Karpas-422 (cell line): ENCODE data around the gene DIP2B. TPM values are rescaled to one million over a fixed set of nuclear protein-coding genes. Genes with fewer than 3 reads are reported as not detected.
A peak's percentile ranks its signal among the peaks of the same experiment; 100 is the strongest.
"Not testable (repeated sequence)": the region's sequence is repeated elsewhere in the genome, so short reads cannot be mapped to it uniquely, and the experiment has no call there.

Experiments
- DNase-seq: peaks from one replicate; pipeline ENCODE4 v3.0.0-alpha.2; 2015
- H2AFZ ChIP-seq: fragments of 200-600 bp; sonication (generic); 2 replicates; pipeline ENCODE4 v1.6.1; 2014; ENCODE audit warnings: antibody characterized with exemption, low read length, mixed read lengths
- H3K27ac ChIP-seq: fragments of 200-600 bp; sonication (generic); 2 replicates; pipeline ENCODE4 v1.5.1; 2014; ENCODE audit warnings: mild to moderate bottlenecking, low read length, moderate library complexity
- H3K27me3 ChIP-seq: fragments of 200-600 bp; sonication (generic); 2 replicates; pipeline ENCODE4 v1.6.1; 2014; ENCODE audit warnings: low read length, mixed read lengths
- H3K36me3 ChIP-seq: fragments of 200-600 bp; sonication (generic); 2 replicates; pipeline ENCODE4 v1.6.1; 2014; ENCODE audit warnings: low read length, mixed read lengths; ENCODE audit not compliant: insufficient read depth
- H3K4me1 ChIP-seq: fragments of 200-600 bp; sonication (generic); 2 replicates; pipeline ENCODE4 v1.6.1; 2014; ENCODE audit warnings: mild to moderate bottlenecking, low read length, mixed read lengths
- H3K4me2 ChIP-seq: fragments of 200-600 bp; sonication (generic); 2 replicates; pipeline ENCODE4 v1.6.1; 2014; ENCODE audit warnings: low read length, low read depth, mild to moderate bottlenecking; ENCODE audit not compliant: poor library complexity, severe bottlenecking
- H3K4me3 ChIP-seq: fragments of 200-600 bp; sonication (generic); 2 replicates; pipeline ENCODE4 v1.5.1; 2014; ENCODE audit warnings: mild to moderate bottlenecking, antibody characterized with exemption, low read length, mixed read lengths
- H3K79me2 ChIP-seq: fragments of 200-600 bp; sonication (generic); 2 replicates; pipeline ENCODE4 v1.6.1; 2014; ENCODE audit warnings: mild to moderate bottlenecking, low read length, mixed read lengths
- H3K9ac ChIP-seq: fragments of 200-600 bp; sonication (generic); 2 replicates; pipeline ENCODE4 v1.6.0; 2014; ENCODE audit warnings: low read length
- H3K9me2 ChIP-seq: fragments of 200-600 bp; sonication (generic), shearing (Covaris generic); replicated peaks from 2 replicates; pipeline ENCODE4 v1.6.0; 2014; ENCODE audit warnings: mild to moderate bottlenecking, low read length, moderate library complexity; ENCODE audit not compliant: insufficient read depth
- H3K9me3 ChIP-seq: fragments of 300-700, 200-600 bp; sonication (generic); 2 replicates; pipeline ENCODE4 v1.6.1; 2014; ENCODE audit warnings: low read length, mixed read lengths
- H4K20me1 ChIP-seq: fragments of 200-600 bp; sonication (generic); 2 replicates; pipeline ENCODE4 v1.6.1; 2014; ENCODE audit warnings: mild to moderate bottlenecking, antibody characterized with exemption, low read length, low read depth; ENCODE audit not compliant: insufficient read depth
- total RNA-seq: library from RNA; depleted of rRNA; stranded (reverse); fragments of >200 nt; shearing (Covaris generic); gene quantifications from 2 replicates; pipeline ENCODE4 v1.2.3, GENCODE V29; 2014; ENCODE audit warnings: low replicate concordance

Gene DIP2B
- total RNA-seq, 1 experiment from 2014 or later = 37.5 TPM

GRCh38 chr12:50556796-50557195 lies 52.0 kb downstream of the DIP2B start:
- not testable (repeated sequence) for H3K9ac ChIP-seq, H3K4me2 ChIP-seq, H3K27ac ChIP-seq, DNase-seq, H3K27me3 ChIP-seq, H2AFZ ChIP-seq, H3K36me3 ChIP-seq, H3K9me2 ChIP-seq, H4K20me1 ChIP-seq, H3K9me3 ChIP-seq, H3K4me3 ChIP-seq
- peaks cover 93% of the 10 kb centered on the region for H3K79me2 ChIP-seq
- H3K4me1 ChIP-seq = peaks cover 22% of the 10 kb centered on the region

- Histone ChIP-seq H2AFZ (no peak overlapping the region), H4K20me1 (no peaks in the 10 kb centered on the region), H3K4me1 (peaks cover 27% of the 10 kb centered on the region), H3K79me2 (peaks cover 93% of the 10 kb centered on the region), H3K27ac (no peak overlapping the region), H3K9ac (no peak overlapping the region), H3K9me2 (no peaks in the 10 kb centered on the region), H3K36me3 (no peaks in the 10 kb centered on the region), H3K4me3 (no peak overlapping the region), H3K4me2 (no peak overlapping the region), H3K27me3 (no peaks in the 10 kb centered on the region), H3K9me3 (no peaks in the 10 kb centered on the region)
- DNase-seq = no peak
These were observed 52.6 kb downstream of the DIP2B start for GRCh38 chr12:50557421-50557820.

GRCh38 chr12:50558970-50559369 lies 54.2 kb downstream of the DIP2B start:
- Histone ChIP-seq H3K27me3 (no peaks in the 10 kb centered on the region), H3K36me3 (no peaks in the 10 kb centered on the region), H3K4me1 (peaks cover 43% of the 10 kb centered on the region), H4K20me1 (no peaks in the 10 kb centered on the region), H3K27ac (0 out of 2 replicates have a peak overlapping the region, but pooled peaks have one; percentile 6), H3K4me3 (no peak overlapping the region), H3K9ac (no peak overlapping the region), H3K4me2 (no peak overlapping the region), H2AFZ (no peak overlapping the region), H3K9me3 (no peaks in the 10 kb centered on the region), H3K79me2 (peaks cover 93% of the 10 kb centered on the region), H3K9me2 (no peaks in the 10 kb centered on the region)
- DNase-seq = no peak

GRCh38 chr12:50562520-50563433 lies 58.0 kb downstream of the DIP2B start:
- no peaks in the 10 kb centered on the region for H3K36me3 ChIP-seq
- H3K27ac ChIP-seq = no peak overlapping the region
- no peak overlapping the region for H3K4me3 ChIP-seq
- H3K9me2 ChIP-seq = no peaks in the 10 kb centered on the region
- no peaks in the 10 kb centered on the region for H4K20me1 ChIP-seq
- H2AFZ ChIP-seq = no peak overlapping the region
- no peaks in the 10 kb centered on the region for H3K9me3 ChIP-seq
- H3K79me2 ChIP-seq = peaks cover 91% of the 10 kb centered on the region
- no peaks in the 10 kb centered on the region for H3K27me3 ChIP-seq
- H3K4me2 ChIP-seq = no peak overlapping the region
- DNase-seq = no peak
- no peak overlapping the region for H3K9ac ChIP-seq
- H3K4me1 ChIP-seq = peaks cover 62% of the 10 kb centered on the region

GRCh38 chr12:50563434-50563787 lies 58.6 kb downstream of the DIP2B start:
- H3K9me3 ChIP-seq = no peaks in the 10 kb centered on the region
- H3K4me1 ChIP-seq = peaks cover 60% of the 10 kb centered on the region
- no peaks in the 10 kb centered on the region for H3K36me3 ChIP-seq
- H3K4me2 ChIP-seq = no peak overlapping the region
- no peak overlapping the region for H3K4me3 ChIP-seq
- DNase-seq = no peak
- H3K27me3 ChIP-seq = no peaks in the 10 kb centered on the region
- no peaks in the 10 kb centered on the region for H4K20me1 ChIP-seq
- peaks cover 91% of the 10 kb centered on the region for H3K79me2 ChIP-seq
- H3K27ac ChIP-seq = peak overlapping the region; percentile 7; the same call in 1 of the 2 replicates
- H3K9ac ChIP-seq = no peak overlapping the region
- H3K9me2 ChIP-seq = no peaks in the 10 kb centered on the region
- no peak overlapping the region for H2AFZ ChIP-seq

GRCh38 chr12:50564237-50564947 lies 59.6 kb downstream of the DIP2B start:
- H3K27ac ChIP-seq = peak overlapping the region; percentile 7; the same call in 1 of the 2 replicates
- H3K4me2 ChIP-seq = peak overlapping the region; percentile 9
- H3K9ac ChIP-seq = no peak overlapping the region
- H4K20me1 ChIP-seq = no peaks in the 10 kb centered on the region
- no peak overlapping the region for H3K4me3 ChIP-seq
- no peaks in the 10 kb centered on the region for H3K9me3 ChIP-seq
- H3K4me1 ChIP-seq = peaks cover 53% of the 10 kb centered on the region
- no peak for DNase-seq
- no peaks in the 10 kb centered on the region for H3K36me3 ChIP-seq
- peaks cover 91% of the 10 kb centered on the region for H3K79me2 ChIP-seq
- H3K27me3 ChIP-seq = no peaks in the 10 kb centered on the region
- H3K9me2 ChIP-seq = no peaks in the 10 kb centered on the region
- no peak overlapping the region for H2AFZ ChIP-seq

- H2AFZ ChIP-seq = no peak overlapping the region
- H3K27me3 ChIP-seq = no peaks in the 10 kb centered on the region
- no peak overlapping the region for H3K4me3 ChIP-seq
- H3K9ac ChIP-seq = no peak overlapping the region
- H3K79me2 ChIP-seq = peaks cover 90% of the 10 kb centered on the region
- no peaks in the 10 kb centered on the region for H3K36me3 ChIP-seq
- DNase-seq = no peak
- no peak overlapping the region for H3K27ac ChIP-seq
- H3K4me1 ChIP-seq = peaks cover 53% of the 10 kb centered on the region
- H3K9me3 ChIP-seq = no peaks in the 10 kb centered on the region
- H3K4me2 ChIP-seq = no peak overlapping the region
- no peaks in the 10 kb centered on the region for H4K20me1 ChIP-seq
- no peaks in the 10 kb centered on the region for H3K9me2 ChIP-seq
These were observed 60.1 kb downstream of the DIP2B start for GRCh38 chr12:50564948-50565297.

- DNase-seq = no peak
- Histone ChIP-seq H3K27me3 (no peaks in the 10 kb centered on the region), H3K4me2 (peak overlapping the region; percentile 4), H3K4me3 (no peak overlapping the region), H3K9me3 (no peaks in the 10 kb centered on the region), H3K4me1 (peaks cover 49% of the 10 kb centered on the region), H3K79me2 (peaks cover 97% of the 10 kb centered on the region), H3K9ac (no peak overlapping the region), H3K36me3 (no peaks in the 10 kb centered on the region), H3K9me2 (no peaks in the 10 kb centered on the region), H4K20me1 (no peaks in the 10 kb centered on the region), H3K27ac (no peak overlapping the region), H2AFZ (no peak overlapping the region)
These were observed 61.3 kb downstream of the DIP2B start for GRCh38 chr12:50566066-50566465.
